ENCODE measurements around the gene DNAJC15.

- no peak for TF ChIP-seq CTCF (conservative IDR thresholded peaks at IDR 0.05; ENCODE audit: low read length)
- no peak for TF ChIP-seq EZH2phosphoT487 (IDR thresholded peaks at IDR 0.05; ENCODE audit: borderline replicate concordance)
Measured at GRCh38 chr13:43046259-43046658, 22.9 kb downstream of the DNAJC15 start.

Data from Loucy (cell line).